Coronary artery (tissue), 2 donors: ENCODE results near the gene ZNHIT3.
"Not testable (repeated sequence)": the region's sequence is repeated elsewhere in the genome, so short reads cannot be mapped to it uniquely, and the experiment has no call there.

Experiments used
- DNase-seq: peaks from one replicate; pipeline ENCODE4 v3.0.0-alpha.2; 2017; ENCODE audit warnings: low spot score
- H3K27ac ChIP-seq, 2 donors: fragments of 200-600 bp; sonication (generic); one replicate each; pipeline ENCODE4 v1.5.1; 2016 to 2019
- H3K4me3 ChIP-seq: fragments of 200-600 bp; sonication (generic); 2 replicates; pipeline ENCODE4 v1.5.1; 2016; ENCODE audit warnings: mild to moderate bottlenecking, moderate library complexity
- CTCF ChIP-seq: fragments of 200-600 bp; sonication (generic); IDR thresholded peaks from one replicate; pipeline ENCODE4 v1.5.1; 2019; ENCODE audit warnings: antibody characterized with exemption

Gene ZNHIT3

GRCh38 chr17:36486204-36487194 is at the start of gene ZNHIT3:
Gene ZNHIT3 (plus strand): TSS chr17:36486681. CDS start chr17:36486700, 19 bp downstream.
- TF ChIP-seq CTCF: no peak
- Histone ChIP-seq H3K4me3 (peak within 1 kb of the TSS; percentile 100), H3K27ac (peak within 1 kb of the TSS; percentile 89 to 96)
- peak; percentile 91 for DNase-seq

GRCh38 chr17:36441792-36442191 is 44.7 kb upstream of the ZNHIT3 start:
- not testable (repeated sequence) for DNase-seq, H3K4me3 ChIP-seq, H3K27ac ChIP-seq

GRCh38 chr17:36443777-36444176 is 42.7 kb upstream of the ZNHIT3 start:
- TF ChIP-seq CTCF: no peak
- H3K27ac ChIP-seq: no peak overlapping the region
- DNase-seq: no peak
- H3K4me3 ChIP-seq: no peak overlapping the region

- DNase-seq, H3K4me3 ChIP-seq: not testable (repeated sequence)
These were observed 36.5 kb upstream of the ZNHIT3 start for GRCh38 chr17:36449997-36450396.

GRCh38 chr17:36452888-36453287 is 33.6 kb upstream of the ZNHIT3 start:
- H3K4me3 ChIP-seq, DNase-seq, H3K27ac ChIP-seq: not testable (repeated sequence)

More at GRCh38 chr17:36449997-36450396, 36.5 kb upstream of the ZNHIT3 start:
- not testable (repeated sequence) for H3K27ac ChIP-seq

- not testable (repeated sequence) for DNase-seq, H3K27ac ChIP-seq
These were observed 28.8 kb upstream of the ZNHIT3 start for GRCh38 chr17:36457701-36458100.

GRCh38 chr17:36459045-36459444 is 27.4 kb upstream of the ZNHIT3 start:
- no peak for DNase-seq
- Histone ChIP-seq H3K4me3 (no peak overlapping the region), H3K27ac (no peak overlapping the region)
- TF ChIP-seq CTCF: no peak

More at GRCh38 chr17:36457701-36458100, 28.8 kb upstream of the ZNHIT3 start:
- H3K4me3 ChIP-seq: not testable (repeated sequence)

GRCh38 chr17:36459601-36460000 is 26.9 kb upstream of the ZNHIT3 start:
- no peak for DNase-seq
- H3K27ac ChIP-seq: no peak overlapping the region
- H3K4me3 ChIP-seq: no peak overlapping the region
- no peak for TF ChIP-seq CTCF

GRCh38 chr17:36460265-36460937 is 26.1 kb upstream of the ZNHIT3 start:
- no peak for DNase-seq
- no peak for TF ChIP-seq CTCF
- Histone ChIP-seq H3K4me3 (no peak overlapping the region), H3K27ac (no peak overlapping the region)
